Natural killer cell treated with Interleukin-12 subunit alpha and Interleukin-12 subunit beta and Interleukin-15 and Interleukin-18, amount 100 ng/mL, for 72 hours (primary cell): ENCODE data around the gene DDX46. TPM values are rescaled to one million over a fixed set of nuclear protein-coding genes. Genes with fewer than 3 reads are reported as not detected.

ENCODE experiments used
- ATAC-seq, 2 donors: fragments of 150-1000 bp; cut with Tn5 transposase in 1 of 2; sonication (Bioruptor Pico), chemical (Tn5 transposase) in 1 of 2; 2 replicates each; pipeline ENCODE4 v1.10.0; 2021
- DNase-seq: peaks from one replicate; pipeline ENCODE4 v3.0.0; 2022; ENCODE audit warnings: low spot score
- H3K27ac Mint-ChIP-seq, 2 donors: 1 replicate in 1 of 2; 2 replicates in 1 of 2; pipeline ENCODE4 v1.8.0; 2022; ENCODE audit warnings: mixed read lengths in 2 of 2, mild to moderate bottlenecking in 1 of 2, moderate library complexity in 1 of 2
- H3K27me3 Mint-ChIP-seq, 2 donors: 1 replicate in 1 of 2; 2 replicates in 1 of 2; pipeline ENCODE4 v1.8.0; 2022; ENCODE audit warnings: mixed read lengths in 2 of 2
- H3K36me3 Mint-ChIP-seq: one replicate; pipeline ENCODE4 v1.8.0; 2022; ENCODE audit warnings: mixed read lengths
- H3K4me1 Mint-ChIP-seq, 2 donors: 1 replicate in 1 of 2; 2 replicates in 1 of 2; pipeline ENCODE4 v1.8.0; 2022; ENCODE audit warnings: low read depth in 2 of 2, mixed read lengths in 2 of 2, mild to moderate bottlenecking in 1 of 2
- H3K4me3 Mint-ChIP-seq: one replicate; pipeline ENCODE4 v1.8.0; 2022; ENCODE audit warnings: mixed read lengths
- H3K9me3 Mint-ChIP-seq: 2 replicates; pipeline ENCODE4 v1.8.0; 2022; ENCODE audit warnings: mixed read lengths
- total RNA-seq, 2 donors: library from RNA; stranded (reverse); gene quantifications; one replicate each; pipeline ENCODE4 v1.2.3, GENCODE V29; 2022

Gene DDX46
- total RNA-seq, 2 donors from 2014 or later, result 71.4 to 124 TPM

- Mint-ChIP-seq H3K27me3 (no peaks in the 10 kb centered on the region), H3K27ac (no peak overlapping the region), H3K9me3 (no peaks in the 10 kb centered on the region), H3K4me1 (no peaks in the 10 kb centered on the region), H3K36me3 (peaks cover 35% of the 10 kb centered on the region), H3K4me3 (no peak overlapping the region)
- ATAC-seq, result no peak
- no peak for DNase-seq
Observed at GRCh38 chr5:134794819-134795218, 36.2 kb downstream of the DDX46 start.

DNA sequence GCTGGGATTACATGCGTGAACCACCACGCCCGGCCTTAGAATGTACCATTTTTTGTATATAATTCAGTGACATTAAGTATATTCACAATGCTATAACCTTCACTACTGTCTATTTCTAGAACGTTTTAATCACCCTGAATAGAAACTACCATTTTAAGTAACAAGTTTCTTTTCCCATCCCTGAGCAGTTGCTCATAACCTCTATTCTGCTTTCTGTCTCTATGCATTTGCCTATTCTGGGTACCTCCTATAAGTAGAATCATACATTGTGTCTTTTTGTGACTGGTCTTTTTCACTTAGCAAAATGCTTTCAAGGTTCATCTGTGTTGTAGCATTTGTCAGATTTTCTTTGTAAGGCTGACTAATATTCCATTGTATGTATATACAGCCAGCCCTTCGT is 39.9 kb downstream of the DDX46 start:
- no peak for ATAC-seq
- H3K36me3 Mint-ChIP-seq, result peaks cover 24% of the 10 kb centered on the region
- H3K27me3 Mint-ChIP-seq, result no peaks in the 10 kb centered on the region
- no peak for DNase-seq
- H3K27ac Mint-ChIP-seq, result no peak overlapping the region
- H3K4me3 Mint-ChIP-seq, result no peak overlapping the region
- no peaks in the 10 kb centered on the region for H3K9me3 Mint-ChIP-seq
- no peaks in the 10 kb centered on the region for H3K4me1 Mint-ChIP-seq

- DNase-seq, result no peak
- H3K4me3 Mint-ChIP-seq, result no peak overlapping the region
- no peak overlapping the region for H3K27ac Mint-ChIP-seq
- H3K9me3 Mint-ChIP-seq, result no peaks in the 10 kb centered on the region
- H3K36me3 Mint-ChIP-seq, result peaks cover 21% of the 10 kb centered on the region
- no peaks in the 10 kb centered on the region for H3K4me1 Mint-ChIP-seq
- no peaks in the 10 kb centered on the region for H3K27me3 Mint-ChIP-seq
- ATAC-seq, result no peak
Observed at GRCh38 chr5:134803821-134804220, 45.2 kb downstream of the DDX46 start.

DNA sequence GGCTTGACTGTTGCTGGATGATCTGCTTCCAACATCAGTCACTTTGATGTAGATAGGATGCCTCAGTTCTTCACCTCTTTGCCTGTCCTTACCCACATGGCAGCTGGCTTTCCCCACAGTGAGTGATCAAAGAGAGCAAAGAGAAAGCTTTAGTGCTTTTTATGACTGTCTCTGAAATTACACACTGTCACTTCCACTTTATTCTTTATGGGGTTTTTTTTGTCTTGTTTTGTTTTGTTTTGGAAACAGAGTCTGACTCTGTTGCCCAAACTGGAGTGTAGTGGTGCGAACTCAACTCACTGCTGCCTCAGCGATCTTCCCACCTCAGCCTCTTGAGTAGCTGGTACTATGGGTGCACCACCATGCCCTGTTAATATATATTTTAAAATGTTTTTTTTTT is 54.8 kb downstream of the DDX46 start:
- Mint-ChIP-seq H3K36me3 (peaks cover 10% of the 10 kb centered on the region), H3K27me3 (no peaks in the 10 kb centered on the region), H3K27ac (peak overlapping the region in 1 of 2 donors; percentile 33), H3K4me1 (peaks cover 5 to 7% of the 10 kb centered on the region in 2 donors), H3K4me3 (no peak overlapping the region), H3K9me3 (no peaks in the 10 kb centered on the region)
- DNase-seq, result no peak
- ATAC-seq, result peak in 1 of 2 donors; percentile 68

DNA sequence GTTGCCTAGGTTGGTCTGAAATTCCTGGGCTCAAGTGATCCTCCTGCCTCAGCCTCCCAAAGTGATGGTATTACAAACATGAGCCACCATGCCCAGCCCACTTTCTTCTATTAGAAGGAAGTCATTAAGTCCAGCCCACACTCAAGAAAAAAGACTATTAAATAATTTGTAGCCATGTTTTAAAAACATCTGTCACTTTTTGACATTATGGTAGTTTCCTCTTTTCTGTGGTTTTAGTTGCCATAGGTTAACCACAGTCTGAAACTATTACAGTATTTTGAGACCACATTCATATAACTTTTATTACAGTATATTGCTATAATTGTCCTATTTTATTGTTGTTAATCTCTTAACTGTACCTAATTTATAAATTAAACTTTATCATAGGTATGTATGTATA is 55.2 kb downstream of the DDX46 start:
- no peaks in the 10 kb centered on the region for H3K27me3 Mint-ChIP-seq
- no peak overlapping the region for H3K27ac Mint-ChIP-seq
- ATAC-seq (no peak), DNase-seq (no peak)
- H3K9me3 Mint-ChIP-seq, result no peaks in the 10 kb centered on the region
- peaks cover 6% of the 10 kb centered on the region for H3K36me3 Mint-ChIP-seq
- no peak overlapping the region for H3K4me3 Mint-ChIP-seq
- peaks cover 5 to 7% of the 10 kb centered on the region in 2 donors for H3K4me1 Mint-ChIP-seq

DNA sequence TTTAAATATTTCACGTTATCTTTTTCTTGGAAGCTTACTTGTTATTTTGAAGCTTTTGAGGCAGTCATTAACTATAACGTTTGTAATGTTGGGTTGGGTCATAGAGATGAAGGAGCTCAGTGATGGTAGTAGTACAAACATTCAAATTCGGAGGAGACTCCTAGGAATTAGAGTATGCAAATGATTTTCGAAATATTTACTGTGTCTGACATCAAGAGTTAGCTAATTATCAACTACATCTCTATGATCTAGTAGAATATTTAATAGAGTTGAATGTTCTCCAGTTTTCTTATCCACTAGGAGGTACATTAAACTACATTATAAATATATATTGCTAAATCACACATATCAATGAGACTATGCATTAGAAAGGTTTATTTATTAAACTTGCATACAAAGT is 58.4 kb downstream of the DDX46 start:
- Mint-ChIP-seq H3K27me3 (no peaks in the 10 kb centered on the region), H3K9me3 (no peaks in the 10 kb centered on the region), H3K4me1 (peaks cover 5 to 7% of the 10 kb centered on the region in 2 donors), H3K4me3 (no peak overlapping the region), H3K36me3 (peaks cover 6% of the 10 kb centered on the region), H3K27ac (no peak overlapping the region)
- DNase-seq (no peak), ATAC-seq (no peak)

DNA sequence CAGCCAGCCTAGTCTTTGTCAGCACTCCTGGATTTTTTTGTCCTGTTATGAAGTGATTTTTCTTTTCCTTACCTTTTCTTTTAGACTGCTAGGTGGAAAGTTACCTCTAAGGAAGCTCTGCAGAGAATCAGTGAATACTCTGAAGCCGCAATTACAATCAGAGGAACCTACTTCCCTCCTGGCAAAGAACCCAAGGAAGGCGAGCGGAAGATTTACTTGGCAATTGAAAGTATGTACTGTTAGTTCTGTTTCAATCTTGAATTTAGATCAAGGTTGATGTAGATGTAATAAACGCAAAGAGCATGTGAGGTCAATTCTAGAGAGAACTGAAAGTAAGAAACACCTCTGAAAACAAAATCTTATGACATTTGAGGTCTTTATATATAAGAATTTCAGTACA is 60.2 kb downstream of the DDX46 start:
- no peaks in the 10 kb centered on the region for H3K27me3 Mint-ChIP-seq
- DNase-seq (no peak), ATAC-seq (no peak)
- H3K36me3 Mint-ChIP-seq, result peaks cover 6% of the 10 kb centered on the region
- H3K27ac Mint-ChIP-seq, result no peak overlapping the region
- H3K4me1 Mint-ChIP-seq, result peaks cover 0 to under 1% of the 10 kb centered on the region in 2 donors
- no peak overlapping the region for H3K4me3 Mint-ChIP-seq
- no peaks in the 10 kb centered on the region for H3K9me3 Mint-ChIP-seq

DNA sequence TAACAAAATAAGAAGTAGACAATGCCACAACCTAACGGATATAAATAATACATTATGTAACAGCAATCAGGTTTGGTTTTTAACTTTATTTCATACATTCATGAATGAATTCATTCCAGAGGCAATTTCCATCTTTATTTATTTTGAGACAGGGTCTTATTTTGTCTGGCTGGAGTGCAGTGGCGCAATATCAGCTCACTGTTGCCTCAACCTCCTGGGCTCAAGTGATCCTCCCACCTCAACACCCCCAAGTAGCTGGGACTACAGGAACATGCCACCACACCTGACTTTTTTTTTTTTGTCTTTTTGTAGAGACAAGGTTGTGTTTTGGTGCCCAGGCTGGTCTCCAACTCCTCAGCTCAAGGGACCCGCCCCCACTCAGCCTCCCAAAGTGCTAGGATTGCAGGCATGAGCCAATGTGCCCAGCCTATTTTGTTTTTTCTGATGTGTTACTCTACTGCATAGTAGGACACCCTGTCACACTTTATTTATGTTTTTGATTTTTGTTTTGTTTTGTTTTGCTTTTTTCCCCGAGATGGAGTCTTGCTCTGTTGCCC is 60.9 kb downstream of the DDX46 start:
- H3K9me3 Mint-ChIP-seq, result no peaks in the 10 kb centered on the region
- DNase-seq (no peak), ATAC-seq (no peak)
- no peak overlapping the region for H3K27ac Mint-ChIP-seq
- H3K36me3 Mint-ChIP-seq, result peaks cover 6% of the 10 kb centered on the region
- H3K4me1 Mint-ChIP-seq, result no peaks in the 10 kb centered on the region
- no peaks in the 10 kb centered on the region for H3K27me3 Mint-ChIP-seq
- no peak overlapping the region for H3K4me3 Mint-ChIP-seq

GRCh38 chr5:134821841-134822240 is 63.3 kb downstream of the DDX46 start:
- ATAC-seq (no peak), DNase-seq (no peak)
- Mint-ChIP-seq H3K36me3 (peaks cover 19% of the 10 kb centered on the region), H3K27me3 (no peaks in the 10 kb centered on the region), H3K27ac (no peak overlapping the region), H3K4me3 (no peak overlapping the region), H3K4me1 (peaks cover 8 to 9% of the 10 kb centered on the region in 2 donors), H3K9me3 (no peaks in the 10 kb centered on the region)

GRCh38 chr5:134824681-134825080 is 66.1 kb downstream of the DDX46 start:
- ATAC-seq, result no peak

DNA sequence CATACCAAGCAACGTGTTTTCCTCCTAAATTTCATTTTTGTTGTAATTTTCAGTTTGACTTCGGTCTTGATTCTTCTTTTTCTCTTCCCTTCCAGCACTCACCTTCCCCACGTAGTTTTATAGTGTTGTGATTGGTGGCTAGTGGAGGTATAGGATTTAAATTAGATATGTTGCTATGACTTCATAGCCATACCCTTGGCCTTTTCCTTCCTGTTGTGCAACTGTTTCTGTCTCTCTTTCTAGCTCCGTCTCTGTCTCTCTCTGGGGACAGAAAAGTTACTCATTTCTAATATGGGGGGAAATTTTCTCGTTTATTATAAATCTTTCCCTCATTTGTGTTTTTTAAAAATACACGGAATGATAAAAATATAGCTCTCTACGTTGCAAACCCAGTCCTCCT is 66.6 kb downstream of the DDX46 start:
- DNase-seq (no peak), ATAC-seq (peak in 1 of 2 donors; percentile 65)
- Mint-ChIP-seq H3K27ac (peak overlapping the region; percentile 14 to 51), H3K27me3 (no peaks in the 10 kb centered on the region), H3K36me3 (peaks cover 17% of the 10 kb centered on the region), H3K4me1 (peaks cover 8 to 9% of the 10 kb centered on the region in 2 donors), H3K4me3 (peak overlapping the region; percentile 9), H3K9me3 (no peaks in the 10 kb centered on the region)

More at GRCh38 chr5:134824681-134825080, 66.1 kb downstream of the DDX46 start:
- Mint-ChIP-seq H3K9me3 (no peaks in the 10 kb centered on the region), H3K27me3 (no peaks in the 10 kb centered on the region), H3K36me3 (peaks cover 17% of the 10 kb centered on the region), H3K4me3 (no peak overlapping the region), H3K4me1 (peaks cover 8 to 9% of the 10 kb centered on the region in 2 donors), H3K27ac (peak overlapping the region in 1 of 2 donors; percentile 51)
- DNase-seq, result no peak

DNA sequence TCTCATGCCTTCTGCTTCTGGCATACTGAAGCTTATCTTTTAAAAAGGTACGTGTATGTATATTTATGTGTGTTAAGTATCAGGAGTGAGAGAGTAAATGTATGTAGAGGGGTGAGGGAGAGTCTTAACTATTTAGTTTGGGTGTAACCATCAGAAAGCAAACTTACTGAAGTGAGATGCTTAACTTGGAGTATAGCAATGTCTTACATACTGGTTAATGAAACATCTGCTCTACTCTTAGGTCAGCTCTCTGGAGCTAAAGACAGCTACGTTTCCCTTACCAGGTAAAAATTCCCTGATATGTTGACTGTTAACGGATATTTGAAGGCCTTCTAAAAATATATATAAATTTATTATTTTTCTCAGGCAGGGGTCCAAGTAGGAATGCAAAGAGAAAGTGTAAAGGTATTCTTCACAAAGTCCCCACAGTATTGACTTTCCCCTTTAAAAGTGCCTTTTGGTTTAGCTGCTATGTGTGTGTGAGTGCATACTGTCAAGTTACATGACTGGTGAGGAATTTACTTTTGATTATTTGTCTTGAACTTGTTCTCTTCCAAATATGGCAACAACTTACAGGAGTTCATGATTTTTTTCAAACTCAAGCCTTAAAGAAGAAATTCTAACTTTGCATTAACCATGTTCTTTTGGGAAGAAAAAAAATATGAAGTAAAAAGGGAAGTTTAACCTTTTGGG is 74.9 kb downstream of the DDX46 start:
- Mint-ChIP-seq H3K27ac (peak overlapping the region in 1 of 2 donors; percentile 17), H3K36me3 (no peaks in the 10 kb centered on the region), H3K4me1 (no peaks in the 10 kb centered on the region), H3K27me3 (no peaks in the 10 kb centered on the region), H3K4me3 (no peak overlapping the region), H3K9me3 (no peaks in the 10 kb centered on the region)
- no peak for DNase-seq
- ATAC-seq, result no peak

DNA sequence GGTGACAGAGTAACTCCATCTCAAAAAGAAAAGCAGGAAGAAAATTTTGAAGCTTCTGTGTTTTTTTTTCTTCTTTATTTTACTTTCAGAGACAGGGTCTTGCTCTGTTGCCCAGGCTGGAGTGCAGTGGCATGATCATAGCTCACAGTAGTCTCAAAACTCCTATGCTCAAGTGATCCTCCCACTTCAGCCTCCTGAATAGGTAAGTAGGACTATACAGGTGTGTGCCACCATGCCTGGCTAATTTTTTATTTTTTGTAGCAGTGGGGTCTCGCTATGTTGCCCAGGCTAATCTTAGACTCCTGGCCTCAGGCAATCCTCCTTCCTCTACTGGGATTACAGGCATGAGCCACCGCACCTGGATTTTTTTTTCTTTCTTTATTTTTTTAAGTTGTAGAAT is 77.0 kb downstream of the DDX46 start:
- no peaks in the 10 kb centered on the region for H3K4me1 Mint-ChIP-seq
- no peaks in the 10 kb centered on the region for H3K36me3 Mint-ChIP-seq
- no peak for DNase-seq
- no peaks in the 10 kb centered on the region for H3K9me3 Mint-ChIP-seq
- no peaks in the 10 kb centered on the region for H3K27me3 Mint-ChIP-seq
- no peak overlapping the region for H3K4me3 Mint-ChIP-seq
- ATAC-seq, result no peak
- H3K27ac Mint-ChIP-seq, result no peak overlapping the region

- Mint-ChIP-seq H3K27me3 (no peaks in the 10 kb centered on the region), H3K4me1 (no peaks in the 10 kb centered on the region), H3K4me3 (no peak overlapping the region), H3K9me3 (no peaks in the 10 kb centered on the region), H3K36me3 (no peaks in the 10 kb centered on the region), H3K27ac (no peak overlapping the region)
- DNase-seq (no peak), ATAC-seq (no peak)
Observed at GRCh38 chr5:134837530-134838181, 79.1 kb downstream of the DDX46 start.
